SK-N-SH treated with all-trans-retinoic acid at 6 μM for 48 hours (cell line): ENCODE measurements around the gene PCLAF.

Source experiments
- ATAC-seq: fragments of 200-7000 bp; cut with Tn5 transposase; 3 replicates; pipeline ENCODE4 v1.9.1; 2020; ENCODE audit warnings: mild to moderate bottlenecking, moderate library complexity
- ARNTL ChIP-seq: fragments of 450-650 bp; formaldehyde crosslinking; IDR thresholded peaks from 2 replicates; pipeline ENCODE4 v1.5.0; 2020; ENCODE audit warnings: low read depth, mild to moderate bottlenecking, moderate library complexity, borderline replicate concordance
- BACH2 ChIP-seq: fragments of 250-450 bp; sonication (Bioruptor Pico); IDR thresholded peaks from 2 replicates; pipeline ENCODE4 v1.9.0; 2021; ENCODE audit warnings: mild to moderate bottlenecking, borderline replicate concordance
- CREB5 ChIP-seq: fragments of 250-450 bp; sonication (Bioruptor Pico); IDR thresholded peaks from 2 replicates; pipeline ENCODE4 v1.5.1; 2020; ENCODE audit warnings: low read depth, mild to moderate bottlenecking, moderate library complexity
- CSDC2 ChIP-seq: fragments of 250-450 bp; sonication (Bioruptor Pico); IDR thresholded peaks from 2 replicates; pipeline ENCODE4 v1.5.0; 2020; ENCODE audit warnings: mild to moderate bottlenecking, moderate library complexity
- CSRNP3 ChIP-seq: fragments of 250-450 bp; sonication (Bioruptor Pico); IDR thresholded peaks from 2 replicates; pipeline ENCODE4 v1.5.1; 2021; ENCODE audit warnings: mild to moderate bottlenecking, moderate library complexity
- ESRRG ChIP-seq: fragments of 250-450 bp; sonication (Bioruptor Pico); IDR thresholded peaks from 2 replicates; pipeline ENCODE4 v1.6.1; 2021; ENCODE audit warnings: mild to moderate bottlenecking
- GLIS3 ChIP-seq: fragments of 250-450 bp; sonication (Bioruptor Pico); IDR thresholded peaks from 2 replicates; pipeline ENCODE4 v1.5.0; 2020; ENCODE audit warnings: mild to moderate bottlenecking, moderate library complexity
- ISL1 ChIP-seq: fragments of 250-450 bp; sonication (Bioruptor Pico); IDR thresholded peaks from 2 replicates; pipeline ENCODE4 v2.1.2; 2022; ENCODE audit warnings: mild to moderate bottlenecking, moderate library complexity
- OSR1 ChIP-seq: fragments of 250-450 bp; sonication (Bioruptor Pico); IDR thresholded peaks from 2 replicates; pipeline ENCODE4 v1.8.0; 2022; ENCODE audit warnings: moderate library complexity, mild to moderate bottlenecking, inconsistent platforms
- PATZ1 ChIP-seq: fragments of 250-450 bp; sonication (Bioruptor Pico); IDR thresholded peaks from 2 replicates; pipeline ENCODE4 v1.8.0; 2020; ENCODE audit warnings: mild to moderate bottlenecking, moderate library complexity, borderline replicate concordance
- POU6F1 ChIP-seq: fragments of 250-450 bp; sonication (Bioruptor Pico); IDR thresholded peaks from 2 replicates; pipeline ENCODE4 v1.8.0; 2021; ENCODE audit warnings: low read depth, mild to moderate bottlenecking, moderate library complexity, borderline replicate concordance
- PPARA ChIP-seq: fragments of 250-450 bp; sonication (Bioruptor Pico); IDR thresholded peaks from 2 replicates; pipeline ENCODE4 v1.5.0; 2020; ENCODE audit warnings: mild to moderate bottlenecking, borderline replicate concordance
- RARB ChIP-seq: fragments of 250-450 bp; sonication (Bioruptor Pico); IDR thresholded peaks from 2 replicates; pipeline ENCODE4 v1.8.0; 2021; ENCODE audit warnings: mild to moderate bottlenecking, moderate library complexity
- SNAI2 ChIP-seq: fragments of 250-450 bp; sonication (Bioruptor Pico); IDR thresholded peaks from 2 replicates; pipeline ENCODE4 v1.5.0; 2020; ENCODE audit warnings: mild to moderate bottlenecking, moderate library complexity
- TCF4 ChIP-seq: fragments of 250-450 bp; sonication (Bioruptor Pico); IDR thresholded peaks from 2 replicates; pipeline ENCODE4 v1.8.0; 2021; ENCODE audit warnings: mild to moderate bottlenecking, moderate library complexity, borderline replicate concordance
- TOX ChIP-seq: fragments of 250-450 bp; sonication (Bioruptor Pico); IDR thresholded peaks from 2 replicates; pipeline ENCODE4 v1.8.0; 2021; ENCODE audit warnings: mild to moderate bottlenecking, moderate library complexity, borderline replicate concordance
- TSHZ2 ChIP-seq: fragments of 250-450 bp; sonication (Bioruptor Pico); IDR thresholded peaks from 2 replicates; pipeline ENCODE4 v1.5.0; 2020; ENCODE audit warnings: mild to moderate bottlenecking, moderate library complexity
- ZFP3 ChIP-seq: fragments of 250-450 bp; sonication (Bioruptor Pico); IDR thresholded peaks from 2 replicates; pipeline ENCODE4 v1.5.0; 2020; ENCODE audit warnings: mild to moderate bottlenecking, moderate library complexity
- ZFP30 ChIP-seq: fragments of 450-650 bp; formaldehyde crosslinking; IDR thresholded peaks from 2 replicates; pipeline ENCODE4 v1.5.0; 2022; ENCODE audit warnings: mild to moderate bottlenecking, moderate library complexity
- ZNF565 ChIP-seq: fragments of 450-650 bp; formaldehyde crosslinking; conservative IDR thresholded peaks from 2 replicates; pipeline ENCODE4 v1.5.0; 2020; ENCODE audit warnings: low read depth, mild to moderate bottlenecking, moderate library complexity
- ZNF70 ChIP-seq: fragments of 450-650 bp; formaldehyde crosslinking; IDR thresholded peaks from 2 replicates; pipeline ENCODE4 v1.5.0; 2020; ENCODE audit warnings: mild to moderate bottlenecking, moderate library complexity
- ZNF8 ChIP-seq: fragments of 450-650 bp; formaldehyde crosslinking; IDR thresholded peaks from 2 replicates; pipeline ENCODE4 v1.5.0; 2020; ENCODE audit warnings: mild to moderate bottlenecking, moderate library complexity

PCLAF gene

GRCh38 chr15:64361259-64361658, 20.0 kb downstream of the PCLAF start:
- no peak for ATAC-seq
- no peak for TF ChIP-seq CSDC2
- TF ChIP-seq ZNF565 (CRISPR knock-in tag) = no peak
- TF ChIP-seq OSR1 (CRISPR knock-in tag) = no peak
- TF ChIP-seq CREB5 (CRISPR knock-in tag) = no peak
- no peak for TF ChIP-seq PPARA (CRISPR knock-in tag)
- TF ChIP-seq BACH2 = no peak
- no peak for TF ChIP-seq TOX (CRISPR knock-in tag)
- TF ChIP-seq ARNTL (CRISPR knock-in tag) = no peak
- no peak for TF ChIP-seq RARB (CRISPR knock-in tag)
- TF ChIP-seq CSRNP3 (CRISPR knock-in tag) = no peak
- TF ChIP-seq ZNF70 (CRISPR knock-in tag) = no peak
- no peak for TF ChIP-seq ESRRG (CRISPR knock-in tag)
- no peak for TF ChIP-seq ZFP3 (CRISPR knock-in tag)
- no peak for TF ChIP-seq ISL1 (CRISPR knock-in tag)
- TF ChIP-seq POU6F1 (CRISPR knock-in tag) = no peak
- TF ChIP-seq ZFP30 = no peak

GRCh38 chr15:64356710-64357040, 24.6 kb downstream of the PCLAF start:
- no peak for ATAC-seq
- TF ChIP-seq TSHZ2 (CRISPR knock-in tag) (no peak), PPARA (CRISPR knock-in tag) (no peak), ZFP30 (no peak), TOX (CRISPR knock-in tag) (no peak), ZNF70 (CRISPR knock-in tag) (no peak), POU6F1 (CRISPR knock-in tag) (no peak), ZNF8 (CRISPR knock-in tag) (no peak), OSR1 (CRISPR knock-in tag) (no peak), GLIS3 (CRISPR knock-in tag) (no peak), TCF4 (no peak), BACH2 (no peak), ZFP3 (CRISPR knock-in tag) (no peak), ZNF565 (CRISPR knock-in tag) (no peak)

GRCh38 chr15:64355944-64356709, 25.1 kb downstream of the PCLAF start, which contains the start of gene CSNK1G1:
Gene CSNK1G1 (minus strand): TSS chr15:64356173. CDS start chr15:64300499, 55,674 bp downstream.
- peak; percentile 97 for ATAC-seq
- TF ChIP-seq ZNF70 (CRISPR knock-in tag) = no peak
- TF ChIP-seq ISL1 (CRISPR knock-in tag) = no peak
- no peak for TF ChIP-seq TCF4
- TF ChIP-seq SNAI2 = no peak
- TF ChIP-seq PATZ1 (CRISPR knock-in tag) = no peak
- no peak for TF ChIP-seq CSDC2
- no peak for TF ChIP-seq CREB5 (CRISPR knock-in tag)
- TF ChIP-seq ARNTL (CRISPR knock-in tag) = no peak
- TF ChIP-seq RARB (CRISPR knock-in tag) = no peak
- TF ChIP-seq ESRRG (CRISPR knock-in tag) = no peak
- TF ChIP-seq BACH2 = no peak
- TF ChIP-seq POU6F1 (CRISPR knock-in tag) = no peak
- TF ChIP-seq ZFP3 (CRISPR knock-in tag) = no peak
